Gastroesophageal sphincter (tissue), 4 donors: ENCODE results near the gene TKT. TPM values are rescaled to one million over a fixed set of nuclear protein-coding genes. Genes with fewer than 3 reads are reported as not detected.

ENCODE experiments used
- ATAC-seq: fragments of 150-250 bp; one replicate; pipeline ENCODE4 v1.9.1; 2016; ENCODE audit warnings: mild to moderate bottlenecking, moderate library complexity
- H3K27ac ChIP-seq, 4 donors: fragments of 200-600 bp; sonication (generic) in 3 of 4; 1 replicate in 3 of 4; 2 replicates in 1 of 4; pipeline ENCODE4 v1.5.1; 2016 to 2019
- H3K27me3 ChIP-seq: fragments of 200-600 bp; sonication (generic); one replicate; pipeline ENCODE4 v1.5.1; 2019
- H3K36me3 ChIP-seq, 2 donors: fragments of 200-600 bp; sonication (generic); one replicate each; pipeline ENCODE4 v1.5.1; 2019; ENCODE audit warnings: control low read depth in 1 of 2
- H3K4me1 ChIP-seq, 3 donors: fragments of 200-600 bp; sonication (generic); 1 replicate in 2 of 3; 2 replicates in 1 of 3; pipeline ENCODE4 v1.5.1; 2016 to 2019; ENCODE audit warnings: control low read depth in 2 of 3
- H3K4me3 ChIP-seq, 2 donors: fragments of 200-600 bp; sonication (generic); one replicate each; pipeline ENCODE4 v1.5.1; 2019; ENCODE audit warnings: mild to moderate bottlenecking in 1 of 2, moderate library complexity in 1 of 2
- H3K9me3 ChIP-seq, 3 donors: fragments of 200-600 bp; sonication (generic); one replicate each; pipeline ENCODE4 v1.5.1; 2017 to 2019; ENCODE audit warnings: control low read depth in 2 of 3
- CTCF ChIP-seq, 4 experiments: fragments of 200-600 bp in 2 of 4; fragments of 450-650 bp in 2 of 4; sonication (generic) in 1 of 4; IDR thresholded peaks; one replicate each; pipeline ENCODE4 v1.5.1; 2017 to 2019; ENCODE audit warnings: antibody characterized with exemption in 4 of 4, mild to moderate bottlenecking in 2 of 4, moderate library complexity in 2 of 4
- EP300 ChIP-seq: sonication (generic); formaldehyde crosslinking; IDR thresholded peaks from one replicate; pipeline ENCODE4 v1.6.1; 2017; ENCODE audit warnings: antibody characterized with exemption, mild to moderate bottlenecking
- POLR2A ChIP-seq, 2 donors: fragments of 450-650 bp; IDR thresholded peaks; one replicate each; pipeline ENCODE4 v1.6.1; 2017; ENCODE audit warnings: antibody characterized with exemption in 2 of 2, mild to moderate bottlenecking in 2 of 2, moderate library complexity in 1 of 2
- POLR2AphosphoS5 ChIP-seq: sonication (generic); formaldehyde crosslinking; IDR thresholded peaks from one replicate; pipeline ENCODE4 v1.6.1; 2017; ENCODE audit warnings: antibody characterized with exemption
- WGBS, 2 donors: methylation state at CpG; one replicate each; pipeline ENCODE4 v1.1.5; 2018; ENCODE audit warnings: low coverage in 1 of 2; 5-methylcytosine and 5-hydroxymethylcytosine counted together
- total RNA-seq, 4 donors: library from RNA; depleted of rRNA; stranded (reverse); fragments of >200 nt; gene quantifications; one replicate each; pipeline ENCODE4 v1.1.0, GENCODE V29; 2016

TKT gene
- total RNA-seq, 4 donors from 2014 or later = 218 to 386 (median 278) TPM

GRCh38 chr3:53202331-53203015 lies 53.3 kb downstream of the TKT start:
- no peaks in the 10 kb centered on the region for H3K9me3 ChIP-seq
- WGBS, 2 donors = 60 to 73% methylated on average over 9 of the region's 14 CpGs
- no peaks in the 10 kb centered on the region for H3K36me3 ChIP-seq
- no peak for ATAC-seq
- TF ChIP-seq EP300 (no peak), POLR2AphosphoS5 (no peak), CTCF (IDR thresholded peaks at IDR 0.05) (no peak), POLR2A (IDR thresholded peaks at IDR 0.05) (no peak)
- H3K4me3 ChIP-seq = no peak overlapping the region
- no peak overlapping the region for H3K27ac ChIP-seq
- H3K27me3 ChIP-seq = no peaks in the 10 kb centered on the region
- no peaks in the 10 kb centered on the region for H3K4me1 ChIP-seq

GRCh38 chr3:53200501-53201498 lies 55.0 kb downstream of the TKT start:
- Histone ChIP-seq H3K4me3 (no peak overlapping the region), H3K4me1 (peaks cover 0 to 3% (median 1%) of the 10 kb centered on the region in 3 donors), H3K36me3 (no peaks in the 10 kb centered on the region), H3K27ac (no peak overlapping the region), H3K9me3 (no peaks in the 10 kb centered on the region), H3K27me3 (no peaks in the 10 kb centered on the region)
- no peak for TF ChIP-seq POLR2AphosphoS5
- no peak for TF ChIP-seq EP300
- TF ChIP-seq CTCF (IDR thresholded peaks at IDR 0.05) = no peak
- no peak for TF ChIP-seq POLR2A (IDR thresholded peaks at IDR 0.05)
- 68 to 71% methylated on average over 6 to 16 of the region's 19 CpGs for WGBS, 2 donors
- no peak for ATAC-seq

- ATAC-seq = no peak
- Histone ChIP-seq H3K36me3 (no peaks in the 10 kb centered on the region), H3K27me3 (no peaks in the 10 kb centered on the region), H3K4me3 (no peak overlapping the region), H3K4me1 (peaks cover 0 to 13% (median 3%) of the 10 kb centered on the region in 3 donors), H3K27ac (no peak overlapping the region), H3K9me3 (no peaks in the 10 kb centered on the region)
- WGBS, 2 donors = 66 to 69% methylated on average over 2 to 3 of the region's 3 CpGs
- no peak for TF ChIP-seq POLR2A (IDR thresholded peaks at IDR 0.05)
- TF ChIP-seq CTCF (IDR thresholded peaks at IDR 0.05) = no peak
- no peak for TF ChIP-seq POLR2AphosphoS5
- TF ChIP-seq EP300 = no peak
Measured at GRCh38 chr3:53199834-53200233, 56.0 kb downstream of the TKT start.

GRCh38 chr3:53198996-53199395 lies 56.8 kb downstream of the TKT start:
- no peaks in the 10 kb centered on the region for H3K27me3 ChIP-seq
- H3K9me3 ChIP-seq = no peaks in the 10 kb centered on the region
- no peaks in the 10 kb centered on the region for H3K36me3 ChIP-seq
- no peak overlapping the region for H3K27ac ChIP-seq
- 77 to 81% methylated on average over 3 to 6 of the region's 7 CpGs for WGBS, 2 donors
- TF ChIP-seq POLR2A (IDR thresholded peaks at IDR 0.05) (no peak), EP300 (no peak)
- peaks cover 0 to 22% (median 4%) of the 10 kb centered on the region in 3 donors for H3K4me1 ChIP-seq
- no peak for ATAC-seq
- H3K4me3 ChIP-seq = no peak overlapping the region

DNA sequence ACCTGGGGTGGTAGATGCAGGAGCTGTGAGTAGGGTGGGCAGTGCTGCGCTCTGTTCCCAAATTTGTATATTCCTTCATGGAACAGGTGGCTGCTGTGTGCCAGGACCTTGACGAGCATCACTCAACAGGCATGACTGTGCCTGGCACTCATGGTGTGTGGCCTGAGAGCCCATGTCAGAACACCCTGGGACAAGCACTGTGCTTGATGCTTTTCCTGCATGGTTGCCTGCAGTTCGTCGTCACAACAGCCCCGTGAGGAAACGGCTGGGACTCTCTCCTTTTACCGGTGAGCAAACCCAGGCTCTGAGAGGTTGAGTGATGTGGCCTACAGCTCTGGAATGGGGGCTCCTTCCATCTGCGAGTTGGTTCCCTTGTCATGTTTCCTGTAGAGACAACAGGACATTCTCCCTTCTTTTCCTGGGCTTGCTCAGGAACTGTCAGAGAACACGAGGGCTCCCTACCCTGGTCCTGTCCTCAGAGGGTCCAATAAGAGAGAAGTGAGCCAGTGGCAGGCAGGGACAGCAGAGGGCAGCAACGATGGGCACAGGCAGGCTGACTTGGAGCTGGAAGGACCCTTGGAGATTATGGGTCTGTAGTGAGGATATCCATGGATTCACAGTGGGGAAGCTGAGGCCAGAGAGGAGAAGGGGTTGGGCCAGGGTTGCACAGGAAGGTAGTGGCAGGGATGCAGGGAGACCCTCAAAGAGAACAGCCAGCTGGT lies 57.4 kb downstream of the TKT start:
- Histone ChIP-seq H3K9me3 (no peaks in the 10 kb centered on the region), H3K4me3 (no peak overlapping the region), H3K27me3 (no peaks in the 10 kb centered on the region), H3K4me1 (peaks cover 0 to 27% (median 10%) of the 10 kb centered on the region in 3 donors), H3K36me3 (no peaks in the 10 kb centered on the region), H3K27ac (no peak overlapping the region)
- TF ChIP-seq POLR2A (IDR thresholded peaks at IDR 0.05) (no peak), EP300 (no peak), CTCF (IDR thresholded peaks at IDR 0.05) (no peak), POLR2AphosphoS5 (no peak)
- WGBS, 2 donors = 58 to 100% methylated on average over 1 to 2 of the region's 10 CpGs
- ATAC-seq = no peak
